Activated CD8-positive, alpha-beta memory T cell treated with anti-CD3 and anti-CD28 coated beads, Interleukin-2, amount 50 U/mL, for 1 hour (primary cell): ENCODE data around the gene MLX.
"Not testable (repeated sequence)": the region's sequence is repeated elsewhere in the genome, so short reads cannot be mapped to it uniquely, and the experiment has no call there.

Experiments
- DNase-seq: peaks from one replicate; pipeline ENCODE4 v3.0.0-alpha.2; 2020; ENCODE audit errors: extremely low read depth

Gene MLX

DNA sequence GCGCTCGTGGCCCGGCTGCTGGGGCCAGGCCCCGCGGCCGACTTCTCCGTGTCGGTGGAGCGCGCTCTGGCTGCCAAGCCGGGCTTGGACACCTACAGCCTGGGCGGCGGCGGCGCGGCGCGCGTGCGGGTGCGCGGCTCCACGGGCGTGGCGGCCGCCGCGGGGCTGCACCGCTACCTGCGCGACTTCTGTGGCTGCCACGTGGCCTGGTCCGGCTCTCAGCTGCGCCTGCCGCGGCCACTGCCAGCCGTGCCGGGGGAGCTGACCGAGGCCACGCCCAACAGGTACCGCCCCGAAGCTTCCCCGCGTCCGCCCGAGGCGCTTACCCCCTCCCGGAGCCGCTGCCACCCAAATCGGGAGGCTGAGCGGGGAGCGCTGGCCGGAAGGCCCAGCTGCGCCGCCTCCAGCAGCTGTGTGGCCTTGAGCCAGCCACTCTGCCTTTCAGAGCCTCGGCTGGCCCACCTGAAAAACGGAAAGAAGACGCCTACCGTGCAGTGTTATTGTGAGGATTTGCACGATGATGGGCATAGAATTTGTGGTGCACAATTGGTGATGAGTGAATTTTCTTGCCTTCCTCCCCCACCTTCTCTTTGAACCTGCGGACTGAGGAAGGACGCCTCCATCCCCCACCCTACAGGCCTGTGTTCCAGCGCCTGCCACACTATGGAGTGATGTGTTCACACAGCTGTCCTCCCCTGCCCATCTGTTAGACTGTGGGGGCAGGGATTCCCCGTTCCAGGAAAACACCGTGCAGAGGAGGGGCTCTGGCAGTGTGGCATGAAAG is 30.3 kb upstream of the MLX start:
- DNase-seq = no peak

DNA sequence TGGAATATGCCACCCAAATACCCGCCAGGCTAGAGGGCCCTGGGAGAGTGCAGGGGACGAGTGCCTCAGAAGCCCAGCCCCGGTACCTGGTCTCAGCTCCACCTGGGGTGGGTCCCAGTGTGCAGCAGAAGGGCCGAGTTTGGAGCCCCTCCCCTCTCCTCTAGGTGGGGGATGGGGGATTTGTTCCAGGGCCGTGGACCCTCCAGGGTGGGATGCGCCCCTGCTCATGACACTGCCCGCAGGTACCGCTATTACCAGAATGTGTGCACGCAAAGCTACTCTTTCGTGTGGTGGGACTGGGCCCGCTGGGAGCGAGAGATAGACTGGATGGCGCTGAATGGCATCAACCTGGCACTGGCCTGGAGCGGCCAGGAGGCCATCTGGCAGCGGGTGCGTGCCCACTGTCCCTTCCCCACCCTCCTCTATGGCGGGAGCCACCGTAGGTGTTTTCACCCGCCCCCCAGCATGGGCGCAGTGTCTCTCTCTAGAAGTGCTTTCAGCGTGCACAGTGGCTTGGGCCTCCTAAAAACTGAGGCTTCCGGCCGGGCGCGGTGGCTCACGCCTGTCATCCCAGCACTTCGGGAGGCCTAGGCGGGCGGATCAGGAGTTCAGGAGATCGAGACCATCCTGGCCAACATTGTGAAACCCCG is 29.6 kb upstream of the MLX start:
- no peak for DNase-seq

DNA sequence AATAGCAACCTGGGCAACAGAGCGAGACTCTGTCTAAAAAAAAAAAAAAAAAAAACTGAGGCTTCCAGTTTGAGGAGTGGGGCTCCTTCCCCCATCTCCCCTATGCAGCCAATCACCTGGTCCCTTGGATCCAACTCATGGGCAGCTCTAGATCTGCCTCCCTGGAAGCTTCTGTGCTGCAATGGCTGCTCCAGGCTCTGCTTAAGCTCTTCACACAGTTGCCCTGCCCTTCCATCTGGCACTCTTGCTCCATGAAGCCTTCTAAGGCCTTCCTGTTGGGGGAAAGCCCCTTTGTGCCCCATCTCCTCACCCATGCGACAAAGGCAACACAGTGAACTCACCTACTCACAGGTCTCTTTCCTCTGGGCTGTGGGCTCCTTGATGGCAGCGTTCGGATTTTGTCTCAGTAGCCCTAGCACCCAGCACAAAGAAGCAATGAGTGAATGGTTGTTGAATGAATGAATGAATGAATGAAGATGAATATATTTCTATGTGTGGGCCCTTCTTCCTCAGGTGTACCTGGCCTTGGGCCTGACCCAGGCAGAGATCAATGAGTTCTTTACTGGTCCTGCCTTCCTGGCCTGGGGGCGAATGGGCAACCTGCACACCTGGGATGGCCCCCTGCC is 29.0 kb upstream of the MLX start:
- DNase-seq = no peak

DNA sequence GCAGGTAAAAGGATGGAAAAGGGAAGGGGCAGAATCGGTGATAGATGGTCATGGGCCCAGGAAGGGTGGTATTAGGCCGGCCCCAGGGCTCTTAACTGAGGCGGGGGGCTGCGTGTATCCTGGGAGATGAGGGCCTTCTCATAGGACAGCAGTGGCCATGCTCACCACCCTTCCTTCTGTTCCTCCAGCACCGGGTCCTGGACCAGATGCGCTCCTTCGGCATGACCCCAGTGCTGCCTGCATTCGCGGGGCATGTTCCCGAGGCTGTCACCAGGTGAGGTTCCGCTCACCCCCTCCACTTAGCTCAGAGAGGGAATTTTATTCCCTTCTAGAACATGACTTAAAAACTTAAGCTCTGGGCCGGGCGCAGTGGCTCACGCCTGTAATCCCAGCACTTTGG is 28.4 kb upstream of the MLX start:
- no peak for DNase-seq

DNA sequence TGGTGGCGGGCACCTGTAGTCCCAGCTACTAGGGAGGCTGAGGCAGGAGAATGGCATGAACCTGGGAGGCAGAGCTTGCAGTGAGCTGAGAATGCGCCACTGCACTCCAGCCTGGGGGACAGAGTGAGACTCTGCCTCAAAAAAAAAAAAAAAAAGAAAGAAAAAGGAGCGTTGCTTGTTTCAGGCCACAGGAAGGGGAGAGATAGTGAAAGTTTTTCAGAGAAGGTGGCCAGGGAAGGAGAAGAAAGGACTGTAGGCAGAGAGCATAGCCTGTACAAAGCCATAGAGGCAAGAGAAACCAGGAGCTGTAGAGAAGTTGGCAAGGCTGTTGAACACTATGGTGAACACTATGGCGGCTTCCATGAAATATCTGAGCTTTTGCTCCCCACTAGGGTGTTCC is 26.3 kb upstream of the MLX start:
- not testable (repeated sequence) for DNase-seq

DNA sequence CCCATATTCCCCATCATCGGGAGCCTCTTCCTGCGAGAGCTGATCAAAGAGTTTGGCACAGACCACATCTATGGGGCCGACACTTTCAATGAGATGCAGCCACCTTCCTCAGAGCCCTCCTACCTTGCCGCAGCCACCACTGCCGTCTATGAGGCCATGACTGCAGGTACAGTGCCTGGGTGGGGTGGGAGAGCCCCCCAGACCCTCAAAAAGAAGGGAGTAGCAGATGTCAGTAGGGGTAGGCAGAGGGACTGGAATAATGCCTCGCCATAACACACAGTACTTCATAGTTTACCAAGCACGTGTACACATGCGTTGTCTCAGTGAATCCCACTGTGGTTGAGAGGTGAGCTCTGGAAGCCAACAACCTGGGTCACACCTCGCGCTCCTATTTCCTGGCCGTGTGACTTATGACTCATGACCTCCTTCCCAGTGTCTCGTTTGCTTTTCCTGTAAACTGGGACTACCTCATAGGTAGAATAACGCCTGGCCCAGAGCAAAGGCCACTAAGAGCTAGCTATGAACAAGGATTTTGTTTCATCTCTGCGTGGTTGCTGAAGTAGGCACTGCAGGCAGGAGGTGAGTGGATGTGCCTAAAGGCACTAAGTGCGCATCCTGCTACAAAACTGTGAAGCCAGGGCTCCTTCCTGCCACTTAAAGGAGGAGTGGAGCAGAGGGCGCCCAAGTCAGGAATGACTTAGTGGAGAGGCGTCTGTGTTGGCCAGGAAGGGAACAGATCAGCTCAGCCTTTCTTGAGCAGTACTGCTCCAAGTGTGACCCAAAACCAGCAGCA is 25.7 kb upstream of the MLX start:
- DNase-seq = no peak

DNA sequence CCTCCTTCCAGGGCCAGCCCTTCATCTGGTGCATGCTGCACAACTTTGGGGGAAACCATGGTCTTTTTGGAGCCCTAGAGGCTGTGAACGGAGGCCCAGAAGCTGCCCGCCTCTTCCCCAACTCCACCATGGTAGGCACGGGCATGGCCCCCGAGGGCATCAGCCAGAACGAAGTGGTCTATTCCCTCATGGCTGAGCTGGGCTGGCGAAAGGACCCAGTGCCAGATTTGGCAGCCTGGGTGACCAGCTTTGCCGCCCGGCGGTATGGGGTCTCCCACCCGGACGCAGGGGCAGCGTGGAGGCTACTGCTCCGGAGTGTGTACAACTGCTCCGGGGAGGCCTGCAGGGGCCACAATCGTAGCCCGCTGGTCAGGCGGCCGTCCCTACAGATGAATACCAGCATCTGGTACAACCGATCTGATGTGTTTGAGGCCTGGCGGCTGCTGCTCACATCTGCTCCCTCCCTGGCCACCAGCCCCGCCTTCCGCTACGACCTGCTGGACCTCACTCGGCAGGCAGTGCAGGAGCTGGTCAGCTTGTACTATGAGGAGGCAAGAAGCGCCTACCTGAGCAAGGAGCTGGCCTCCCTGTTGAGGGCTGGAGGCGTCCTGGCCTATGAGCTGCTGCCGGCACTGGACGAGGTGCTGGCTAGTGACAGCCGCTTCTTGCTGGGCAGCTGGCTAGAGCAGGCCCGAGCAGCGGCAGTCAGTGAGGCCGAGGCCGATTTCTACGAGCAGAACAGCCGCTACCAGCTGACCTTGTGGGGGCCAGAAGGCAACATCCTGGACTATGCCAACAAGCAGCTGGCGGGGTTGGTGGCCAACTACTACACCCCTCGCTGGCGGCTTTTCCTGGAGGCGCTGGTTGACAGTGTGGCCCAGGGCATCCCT is 23.5 kb upstream of the MLX start:
- no peak for DNase-seq

DNA sequence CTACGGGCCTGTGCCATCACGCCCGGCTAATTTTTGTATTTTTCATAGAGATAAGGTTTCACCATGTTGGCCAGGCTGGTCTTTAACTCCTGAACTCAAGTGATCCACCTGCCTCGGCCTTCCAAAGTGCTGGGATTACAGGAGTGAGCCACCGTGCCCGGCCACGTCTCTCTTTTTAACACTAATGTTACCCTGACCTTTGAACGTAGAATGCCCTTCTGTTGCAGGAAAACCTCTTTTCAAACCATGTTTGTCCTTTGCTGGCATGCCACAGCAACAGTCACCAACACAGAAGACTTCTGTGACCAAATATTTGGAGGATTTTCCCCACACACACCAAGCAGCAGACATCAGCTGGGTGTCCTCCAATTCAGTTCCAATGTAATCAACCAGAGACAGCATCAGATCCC is 22.0 kb upstream of the MLX start:
- no peak for DNase-seq

DNA sequence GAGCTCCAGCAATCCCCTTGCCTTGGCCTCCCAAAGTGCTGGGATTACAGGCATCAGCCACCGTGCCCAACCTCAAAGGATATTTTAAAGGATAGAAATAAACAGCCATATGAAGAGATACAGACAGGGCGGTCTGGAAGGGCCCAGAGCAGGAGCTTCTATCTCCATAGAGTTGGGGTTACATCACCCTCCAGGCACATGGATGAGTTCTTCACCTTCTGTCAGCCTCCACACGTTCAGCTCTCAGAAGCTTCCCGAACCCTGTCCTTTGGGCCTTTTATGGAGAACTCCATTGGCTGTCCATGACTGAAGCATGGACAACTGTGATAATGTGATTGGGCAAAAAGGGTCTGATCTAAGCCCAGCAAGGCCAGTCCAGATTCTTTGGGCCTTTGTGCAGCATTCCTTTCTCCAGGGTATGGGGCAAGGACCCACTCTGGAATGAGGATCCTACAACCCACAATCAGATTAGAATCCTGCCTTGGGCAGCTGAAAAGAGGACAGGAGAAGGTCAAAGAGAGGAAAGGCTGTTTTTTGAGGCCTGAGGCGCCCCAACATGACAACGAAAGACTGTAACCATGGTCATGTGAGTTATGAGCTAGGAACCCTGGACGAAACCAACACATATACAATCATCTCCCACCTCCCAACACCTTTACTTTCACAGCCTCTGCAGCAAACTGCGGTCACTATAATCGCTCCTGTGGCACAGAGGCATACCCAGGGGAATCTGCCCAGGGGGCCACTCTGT is 21.0 kb upstream of the MLX start:
- DNase-seq = not testable (repeated sequence)

DNA sequence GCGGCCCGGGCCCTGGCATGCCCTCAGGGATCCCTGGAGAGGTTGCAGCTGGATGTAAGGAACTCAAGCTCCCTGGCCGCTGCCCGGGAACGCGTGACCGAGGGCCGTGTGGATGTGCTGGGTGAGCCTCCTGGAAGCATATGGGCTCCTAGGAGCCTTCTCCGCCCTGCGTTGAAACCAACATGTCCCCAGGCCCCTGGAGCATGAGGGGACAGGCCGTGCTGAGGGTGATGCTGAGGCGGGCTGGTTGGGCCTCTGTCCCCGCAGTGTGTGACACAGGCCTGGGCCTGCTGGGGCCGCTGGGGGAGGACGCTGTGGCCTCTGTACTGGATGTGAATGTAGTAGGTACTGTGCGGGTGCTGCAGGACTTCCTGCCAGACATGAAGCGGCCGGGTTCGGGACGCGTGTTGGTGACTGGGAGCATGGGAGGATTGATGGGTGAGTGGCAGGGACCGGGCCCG is 19.9 kb upstream of the MLX start:
- DNase-seq = no peak

DNA sequence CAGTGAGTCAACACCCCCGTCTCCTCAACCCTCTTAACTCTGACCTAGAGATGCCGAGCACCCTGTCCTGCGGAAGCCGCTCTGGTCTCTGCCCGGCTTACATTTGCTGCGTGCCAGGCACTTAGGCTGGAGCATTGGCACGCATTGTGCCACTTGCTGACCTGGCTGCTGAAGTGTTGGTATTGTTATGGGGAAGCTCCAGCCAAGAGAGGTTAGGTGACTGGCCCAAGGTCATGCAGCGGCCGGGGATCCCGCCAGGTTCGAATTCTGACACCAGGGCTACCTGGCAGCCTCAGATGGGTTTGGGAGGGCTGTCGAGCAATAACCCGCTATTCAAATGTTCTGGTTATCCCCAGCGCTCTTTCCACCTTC is 19.2 kb upstream of the MLX start:
- DNase-seq = no peak

DNA sequence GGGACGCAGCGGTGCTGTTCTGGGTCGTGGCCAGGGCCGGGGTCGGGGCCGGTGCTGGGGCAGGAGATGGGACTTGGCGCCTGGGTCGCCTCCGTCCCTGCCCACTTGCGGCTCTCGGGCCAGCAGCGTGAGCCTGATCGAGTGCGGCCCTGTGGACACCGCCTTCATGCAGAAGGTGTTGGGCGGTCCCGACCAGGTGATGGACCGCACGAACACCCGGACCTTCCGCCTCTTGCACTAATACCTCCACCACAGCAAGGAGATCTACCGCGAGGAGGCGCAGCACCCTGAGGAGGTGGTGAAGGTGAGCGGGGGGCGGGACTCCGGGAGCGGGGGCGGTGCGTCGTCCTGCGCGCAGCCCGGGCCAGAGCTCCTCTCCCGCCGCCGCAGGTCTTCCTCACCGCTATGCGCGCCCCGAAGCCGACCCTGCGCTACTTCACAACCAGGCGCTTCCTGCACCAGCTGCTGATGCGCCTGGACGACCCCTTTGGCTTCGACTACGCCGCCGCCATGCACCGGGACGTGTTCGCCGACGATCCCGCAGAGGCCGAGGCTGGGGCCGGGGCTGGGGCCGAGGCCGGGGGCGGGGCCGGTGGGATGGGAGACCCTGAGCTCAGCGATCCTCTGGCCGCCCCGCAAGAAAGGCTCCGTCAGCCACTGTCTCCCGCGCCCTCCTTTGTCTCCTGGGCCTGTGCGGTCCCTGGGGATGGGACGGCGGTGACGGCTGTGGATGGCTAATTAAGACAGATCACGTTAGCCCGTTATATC is 18.6 kb upstream of the MLX start:
- DNase-seq = no peak

DNA sequence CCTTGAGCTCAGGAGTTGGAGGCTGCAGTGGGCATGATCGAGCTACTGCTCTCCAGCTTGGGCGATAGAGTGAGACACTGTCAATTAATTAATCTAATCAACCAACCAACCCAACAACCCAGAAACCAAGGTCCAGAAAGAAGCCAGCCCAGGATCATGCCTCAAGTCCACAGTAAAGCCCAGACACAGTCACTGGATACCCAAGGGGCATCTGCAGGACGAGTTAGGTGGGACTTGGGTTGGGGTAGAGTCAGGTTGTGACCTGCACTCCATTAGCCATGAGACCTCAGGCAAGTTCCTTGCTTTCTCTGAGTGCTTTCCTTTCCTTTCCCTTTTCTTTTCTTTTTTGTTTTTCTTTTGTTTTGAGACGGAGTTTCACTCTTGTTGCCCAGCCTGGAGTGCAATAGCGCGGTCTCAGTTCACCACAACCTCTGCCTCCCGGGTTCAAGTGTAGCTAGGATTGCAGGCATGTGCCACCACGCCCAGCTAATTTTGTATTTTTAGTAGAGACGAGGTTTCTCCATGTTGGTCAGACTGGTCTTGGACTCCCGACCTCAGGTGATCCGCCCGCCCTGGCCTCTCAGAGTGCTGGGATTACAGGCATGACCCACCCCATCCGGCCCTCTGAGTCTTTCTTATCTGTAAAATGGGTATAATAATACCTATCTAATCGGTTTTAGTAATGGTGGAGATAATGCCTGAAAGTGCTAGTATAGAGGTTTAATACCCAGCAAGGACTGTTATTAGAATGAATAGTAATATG is 17.7 kb upstream of the MLX start:
- no peak for DNase-seq

DNA sequence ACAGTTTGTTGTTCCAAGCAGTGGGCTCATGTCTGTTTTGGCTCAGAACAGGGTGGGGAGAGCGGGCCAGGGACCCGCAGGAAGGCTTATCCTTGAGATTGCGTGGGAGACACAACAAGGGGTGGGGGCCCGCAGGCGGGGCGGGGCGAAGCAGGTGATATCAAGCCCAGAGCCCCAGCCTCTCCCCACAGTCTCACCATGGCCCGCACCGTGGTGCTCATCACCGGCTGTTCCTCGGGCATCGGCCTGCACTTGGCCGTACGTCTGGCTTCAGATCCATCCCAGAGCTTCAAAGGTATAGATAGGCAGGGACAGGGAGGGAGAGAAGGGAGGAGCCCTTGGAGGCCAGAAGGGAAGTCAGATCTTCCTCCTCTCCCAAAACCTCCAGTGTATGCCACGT is 14.2 kb upstream of the MLX start, which contains the start of gene HSD17B1:
HSD17B1 (plus strand) TSS at position 188 of the 400 bp plus-strand sequence; CDS start at position 199, 11 bp downstream.
- DNase-seq = not testable (repeated sequence)

DNA sequence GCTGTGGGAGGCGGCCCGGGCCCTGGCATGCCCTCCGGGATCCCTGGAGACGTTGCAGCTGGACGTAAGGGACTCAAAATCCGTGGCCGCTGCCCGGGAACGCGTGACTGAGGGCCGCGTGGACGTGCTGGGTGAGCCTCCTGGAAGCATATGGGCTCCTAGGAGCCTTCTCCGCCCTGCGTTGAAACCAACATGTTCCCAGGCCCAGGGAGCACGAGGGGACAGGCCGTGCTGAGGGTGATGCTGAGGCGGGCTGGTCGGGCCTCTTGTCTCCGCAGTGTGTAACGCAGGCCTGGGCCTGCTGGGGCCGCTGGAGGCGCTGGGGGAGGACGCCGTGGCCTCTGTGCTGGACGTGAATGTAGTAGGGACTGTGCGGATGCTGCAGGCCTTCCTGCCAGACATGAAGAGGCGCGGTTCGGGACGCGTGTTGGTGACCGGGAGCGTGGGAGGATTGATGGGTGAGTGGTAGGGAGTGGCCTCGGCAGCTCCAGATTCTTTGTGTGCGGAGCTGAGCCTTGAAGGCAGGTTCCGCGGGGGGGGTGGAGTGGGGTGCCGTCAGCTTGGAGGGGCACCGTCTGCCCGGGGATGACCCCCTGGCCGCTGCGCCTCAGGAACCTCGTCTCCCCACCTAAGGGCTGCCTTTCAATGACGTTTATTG is 13.6 kb upstream of the MLX start:
- DNase-seq = no peak

DNA sequence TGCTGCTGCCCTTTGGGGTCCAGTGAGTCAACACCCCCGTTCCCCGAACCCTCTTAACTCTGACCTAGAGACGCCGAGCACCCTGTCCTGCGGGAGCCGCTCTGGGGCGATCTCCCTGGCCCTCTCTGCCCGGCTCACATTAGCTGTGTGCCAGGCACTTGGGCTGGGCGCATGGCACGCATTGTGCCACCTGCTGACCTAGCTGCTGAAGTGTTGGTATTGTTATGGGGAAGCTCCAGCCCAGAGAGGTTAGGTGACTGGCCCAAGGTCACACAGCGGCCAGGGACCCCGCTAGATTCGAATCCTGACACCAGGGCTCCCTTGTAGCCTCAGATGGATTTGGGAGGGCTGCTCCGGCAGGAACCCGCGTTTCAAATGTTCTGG is 13.0 kb upstream of the MLX start:
- DNase-seq = no peak

DNA sequence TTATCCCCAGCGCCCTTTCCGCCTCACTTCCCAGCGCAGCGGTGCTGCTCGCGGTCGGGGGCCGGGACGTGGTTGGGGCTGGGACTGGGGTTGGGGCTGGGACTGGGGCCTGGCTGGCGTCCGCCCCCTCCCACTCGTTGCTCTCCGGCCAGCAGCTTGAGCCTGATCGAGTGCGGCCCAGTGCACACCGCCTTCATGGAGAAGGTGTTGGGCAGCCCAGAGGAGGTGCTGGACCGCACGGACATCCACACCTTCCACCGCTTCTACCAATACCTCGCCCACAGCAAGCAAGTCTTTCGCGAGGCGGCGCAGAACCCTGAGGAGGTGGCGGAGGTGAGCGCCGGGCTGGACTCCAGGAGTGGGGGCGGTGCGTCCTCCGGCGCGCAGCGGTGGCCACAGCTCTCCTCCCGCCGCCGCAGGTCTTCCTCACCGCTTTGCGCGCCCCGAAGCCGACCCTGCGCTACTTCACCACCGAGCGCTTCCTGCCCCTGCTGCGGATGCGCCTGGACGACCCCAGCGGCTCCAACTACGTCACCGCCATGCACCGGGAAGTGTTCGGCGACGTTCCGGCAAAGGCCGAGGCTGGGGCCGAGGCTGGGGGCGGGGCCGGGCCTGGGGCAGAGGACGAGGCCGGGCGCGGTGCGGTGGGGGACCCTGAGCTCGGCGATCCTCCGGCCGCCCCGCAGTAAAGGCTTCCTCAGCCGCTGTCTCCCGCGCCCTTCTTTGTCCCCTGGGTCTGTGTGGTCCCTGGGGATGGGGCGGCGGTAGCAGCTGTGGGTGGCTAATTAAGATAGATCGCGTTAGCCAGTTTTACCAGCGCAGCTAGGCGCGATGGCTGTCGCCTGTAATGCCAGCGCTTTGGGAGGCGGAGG is 12.4 kb upstream of the MLX start:
- no peak for DNase-seq
